ENCODE data around the gene ANGPT4.

- TF ChIP-seq CTCF (IDR thresholded peaks at IDR 0.05) = no peak
- TF ChIP-seq POLR2A (IDR thresholded peaks at IDR 0.05) = no peak
These were observed 89.3 kb downstream of the ANGPT4 start for GRCh38 chr20:826695-827323.
